Measurements from ENCODE around the gene SCFD1.
"Not testable (repeated sequence)": the region's sequence is repeated elsewhere in the genome, so short reads cannot be mapped to it uniquely, and the experiment has no call there.

SCFD1 gene

DNA sequence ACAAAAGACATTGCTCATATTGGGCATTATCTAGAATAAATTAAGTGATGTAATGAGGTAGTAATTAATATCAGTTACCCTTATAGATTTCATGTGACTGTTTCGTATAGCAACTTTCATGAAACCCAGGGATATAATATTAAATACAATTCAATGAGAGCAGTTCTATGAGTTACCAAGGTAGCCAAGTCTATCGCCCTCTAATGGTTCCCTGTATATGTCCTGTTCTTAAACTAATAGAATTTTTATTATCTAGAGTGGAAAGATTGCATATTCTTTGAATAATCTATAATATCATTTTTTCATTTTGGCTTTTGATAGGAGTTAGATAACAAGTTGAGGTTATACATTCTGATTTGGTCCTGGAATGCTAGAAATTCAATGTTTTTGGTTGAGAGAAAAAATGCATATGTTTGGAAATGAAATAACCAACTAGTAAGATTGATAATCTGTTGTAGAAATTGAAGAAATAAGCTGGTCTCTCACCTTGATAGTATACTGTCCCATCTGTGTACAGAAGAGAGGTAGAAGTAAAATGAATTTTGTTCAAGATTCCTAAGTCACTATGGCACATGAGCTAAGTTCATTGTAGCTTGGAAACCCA lies 59.7 kb downstream of the SCFD1 start:
- no peaks in the 10 kb centered on the region for H3K4me1 ChIP-seq (ENCODE audit: control insufficient read depth in 5 of 5, insufficient read depth in 5 of 5, low read length in 5 of 5)
- H3K9ac ChIP-seq (ENCODE audit: low read length in 5 of 5), result no peak overlapping the region
- no peak overlapping the region for H3K27ac ChIP-seq (ENCODE audit: low read depth, low read length)
- peaks cover 14 to 27% (median 18%) of the 10 kb centered on the region in 5 donors for H3K36me3 ChIP-seq (ENCODE audit: control insufficient read depth in 5 of 5, insufficient read depth in 5 of 5, low read length in 5 of 5)
- H3K9me3 ChIP-seq (ENCODE audit: control insufficient read depth in 5 of 5, low read length in 5 of 5), result no peaks in the 10 kb centered on the region
- H3K27me3 ChIP-seq (ENCODE audit: control insufficient read depth in 5 of 5, insufficient read depth in 4 of 5, low read length in 5 of 5), result no peaks in the 10 kb centered on the region
- H3K4me3 ChIP-seq (ENCODE audit: low read depth in 1 of 5, low read length in 5 of 5), result no peak overlapping the region

- H3K9ac ChIP-seq (ENCODE audit: low read length in 5 of 5); H3K27ac ChIP-seq (ENCODE audit: low read depth, low read length); H3K4me1 ChIP-seq (ENCODE audit: control insufficient read depth in 5 of 5, insufficient read depth in 5 of 5, low read length in 5 of 5); H3K9me3 ChIP-seq (ENCODE audit: control insufficient read depth in 5 of 5, low read length in 5 of 5); H3K27me3 ChIP-seq (ENCODE audit: control insufficient read depth in 5 of 5, insufficient read depth in 4 of 5, low read length in 5 of 5): not testable (repeated sequence)
- peak overlapping the region in 2 of 5 donors; percentile 27 to 52 for H3K4me3 ChIP-seq (ENCODE audit: low read depth in 1 of 5, low read length in 5 of 5)
- H3K36me3 ChIP-seq (ENCODE audit: control insufficient read depth in 5 of 5, insufficient read depth in 5 of 5, low read length in 5 of 5), result peaks cover 3 to 22% (median 7%) of the 10 kb centered on the region in 5 donors
These were observed 68.6 kb downstream of the SCFD1 start for GRCh38 chr14:30690487-30691355.

DNA sequence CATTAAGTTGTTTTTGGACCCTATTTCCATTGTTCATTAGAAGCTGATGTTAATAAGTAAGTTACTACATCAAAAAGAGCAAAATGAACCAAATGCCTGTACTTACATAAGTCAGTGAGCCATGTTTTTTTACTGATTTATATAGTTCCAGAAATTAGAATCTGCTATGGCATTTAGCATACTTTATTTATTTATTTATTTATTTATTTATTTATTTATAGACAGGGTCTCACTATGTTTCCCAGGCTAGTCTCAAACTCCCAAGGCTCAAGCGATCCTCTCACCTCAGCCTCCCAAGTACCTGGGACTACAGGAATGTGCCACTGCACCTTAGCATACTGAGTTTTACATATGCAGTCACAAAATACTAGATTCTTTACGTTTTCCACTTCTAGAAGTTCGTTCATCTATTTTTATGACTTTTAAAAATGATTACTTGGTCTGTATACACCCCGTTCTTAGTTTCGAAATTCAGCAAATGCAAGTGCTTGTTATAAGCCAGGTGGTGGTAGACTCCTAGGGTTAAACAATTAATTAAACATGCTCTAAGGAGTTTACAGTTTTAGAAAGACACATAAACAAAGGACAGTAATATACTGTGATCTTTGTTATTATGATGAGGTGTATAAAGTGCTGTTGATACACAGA lies 69.8 kb downstream of the SCFD1 start:
- peaks cover 7 to 22% (median 14%) of the 10 kb centered on the region in 5 donors for H3K36me3 ChIP-seq (ENCODE audit: control insufficient read depth in 5 of 5, insufficient read depth in 5 of 5, low read length in 5 of 5)
- H3K4me3 ChIP-seq (ENCODE audit: low read depth in 1 of 5, low read length in 5 of 5), result no peak overlapping the region
- H3K27ac ChIP-seq (ENCODE audit: low read depth, low read length), result no peak overlapping the region
- no peaks in the 10 kb centered on the region for H3K27me3 ChIP-seq (ENCODE audit: control insufficient read depth in 5 of 5, insufficient read depth in 4 of 5, low read length in 5 of 5)
- H3K9me3 ChIP-seq (ENCODE audit: control insufficient read depth in 5 of 5, low read length in 5 of 5), result no peaks in the 10 kb centered on the region
- no peak overlapping the region for H3K9ac ChIP-seq (ENCODE audit: low read length in 5 of 5)
- H3K4me1 ChIP-seq (ENCODE audit: control insufficient read depth in 5 of 5, insufficient read depth in 5 of 5, low read length in 5 of 5), result peaks cover 0 to 2% (median 0%) of the 10 kb centered on the region in 5 donors

- H3K36me3 ChIP-seq (ENCODE audit: control insufficient read depth in 5 of 5, insufficient read depth in 5 of 5, low read length in 5 of 5), result peaks cover 9 to 29% (median 22%) of the 10 kb centered on the region in 5 donors
- no peak overlapping the region for H3K27ac ChIP-seq (ENCODE audit: low read depth, low read length)
- peaks cover 0 to 2% (median 0%) of the 10 kb centered on the region in 5 donors for H3K4me1 ChIP-seq (ENCODE audit: control insufficient read depth in 5 of 5, insufficient read depth in 5 of 5, low read length in 5 of 5)
- no peak overlapping the region for H3K4me3 ChIP-seq (ENCODE audit: low read depth in 1 of 5, low read length in 5 of 5)
- no peaks in the 10 kb centered on the region for H3K27me3 ChIP-seq (ENCODE audit: control insufficient read depth in 5 of 5, insufficient read depth in 4 of 5, low read length in 5 of 5)
- H3K9ac ChIP-seq (ENCODE audit: low read length in 5 of 5), result no peak overlapping the region
- H3K9me3 ChIP-seq (ENCODE audit: control insufficient read depth in 5 of 5, low read length in 5 of 5), result no peaks in the 10 kb centered on the region
These were observed 70.5 kb downstream of the SCFD1 start for GRCh38 chr14:30692669-30693068.

GRCh38 chr14:30698463-30698862 lies 76.3 kb downstream of the SCFD1 start:
- Histone ChIP-seq H3K9ac (ENCODE audit: low read length in 5 of 5) (no peak overlapping the region), H3K9me3 (ENCODE audit: control insufficient read depth in 5 of 5, low read length in 5 of 5) (no peaks in the 10 kb centered on the region), H3K36me3 (ENCODE audit: control insufficient read depth in 5 of 5, insufficient read depth in 5 of 5, low read length in 5 of 5) (peaks cover 26 to 57% (median 40%) of the 10 kb centered on the region in 5 donors), H3K27me3 (ENCODE audit: control insufficient read depth in 5 of 5, insufficient read depth in 4 of 5, low read length in 5 of 5) (no peaks in the 10 kb centered on the region), H3K4me3 (ENCODE audit: low read depth in 1 of 5, low read length in 5 of 5) (no peak overlapping the region), H3K4me1 (ENCODE audit: control insufficient read depth in 5 of 5, insufficient read depth in 5 of 5, low read length in 5 of 5) (no peaks in the 10 kb centered on the region), H3K27ac (ENCODE audit: low read depth, low read length) (no peak overlapping the region)

- Histone ChIP-seq H3K36me3 (ENCODE audit: control insufficient read depth in 5 of 5, insufficient read depth in 5 of 5, low read length in 5 of 5) (peaks cover 8 to 43% (median 28%) of the 10 kb centered on the region in 5 donors), H3K9ac (ENCODE audit: low read length in 5 of 5) (no peak overlapping the region), H3K9me3 (ENCODE audit: control insufficient read depth in 5 of 5, low read length in 5 of 5) (no peaks in the 10 kb centered on the region), H3K27me3 (ENCODE audit: control insufficient read depth in 5 of 5, insufficient read depth in 4 of 5, low read length in 5 of 5) (no peaks in the 10 kb centered on the region), H3K27ac (ENCODE audit: low read depth, low read length) (no peak overlapping the region), H3K4me3 (ENCODE audit: low read depth in 1 of 5, low read length in 5 of 5) (no peak overlapping the region), H3K4me1 (ENCODE audit: control insufficient read depth in 5 of 5, insufficient read depth in 5 of 5, low read length in 5 of 5) (no peaks in the 10 kb centered on the region)
These were observed 84.6 kb downstream of the SCFD1 start for GRCh38 chr14:30706704-30707103.

GRCh38 chr14:30708157-30708556 lies 86.0 kb downstream of the SCFD1 start:
- Histone ChIP-seq H3K9ac (ENCODE audit: low read length in 5 of 5) (no peak overlapping the region), H3K9me3 (ENCODE audit: control insufficient read depth in 5 of 5, low read length in 5 of 5) (no peaks in the 10 kb centered on the region), H3K36me3 (ENCODE audit: control insufficient read depth in 5 of 5, insufficient read depth in 5 of 5, low read length in 5 of 5) (peaks cover 12 to 34% (median 21%) of the 10 kb centered on the region in 5 donors), H3K4me3 (ENCODE audit: low read depth in 1 of 5, low read length in 5 of 5) (no peak overlapping the region), H3K27ac (ENCODE audit: low read depth, low read length) (no peak overlapping the region), H3K27me3 (ENCODE audit: control insufficient read depth in 5 of 5, insufficient read depth in 4 of 5, low read length in 5 of 5) (no peaks in the 10 kb centered on the region), H3K4me1 (ENCODE audit: control insufficient read depth in 5 of 5, insufficient read depth in 5 of 5, low read length in 5 of 5) (no peaks in the 10 kb centered on the region)

DNA sequence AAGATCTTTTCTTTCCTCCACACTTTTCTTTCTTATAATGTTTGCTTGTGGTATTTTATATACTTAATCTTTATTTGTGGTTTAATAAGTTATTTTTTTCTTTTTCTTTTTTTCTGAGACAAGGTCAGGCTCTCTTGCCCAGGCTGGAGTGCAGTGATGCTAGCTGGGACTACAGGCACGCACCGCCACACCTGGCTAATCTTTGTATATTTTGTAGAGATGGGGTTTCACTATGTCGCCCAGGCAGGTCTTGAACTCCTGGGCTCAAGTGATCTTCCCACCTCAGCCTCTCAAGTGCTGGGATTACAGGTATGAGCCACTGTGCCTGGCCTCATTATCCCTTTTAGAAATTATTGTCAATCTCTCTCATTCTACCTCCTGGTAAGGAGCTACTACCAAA lies 87.1 kb downstream of the SCFD1 start:
- Histone ChIP-seq H3K9ac (ENCODE audit: low read length in 5 of 5) (no peak overlapping the region), H3K27me3 (ENCODE audit: control insufficient read depth in 5 of 5, insufficient read depth in 4 of 5, low read length in 5 of 5) (no peaks in the 10 kb centered on the region), H3K27ac (ENCODE audit: low read depth, low read length) (no peak overlapping the region), H3K36me3 (ENCODE audit: control insufficient read depth in 5 of 5, insufficient read depth in 5 of 5, low read length in 5 of 5) (peaks cover 12 to 34% (median 21%) of the 10 kb centered on the region in 5 donors), H3K4me1 (ENCODE audit: control insufficient read depth in 5 of 5, insufficient read depth in 5 of 5, low read length in 5 of 5) (no peaks in the 10 kb centered on the region), H3K4me3 (ENCODE audit: low read depth in 1 of 5, low read length in 5 of 5) (no peak overlapping the region), H3K9me3 (ENCODE audit: control insufficient read depth in 5 of 5, low read length in 5 of 5) (no peaks in the 10 kb centered on the region)

DNA sequence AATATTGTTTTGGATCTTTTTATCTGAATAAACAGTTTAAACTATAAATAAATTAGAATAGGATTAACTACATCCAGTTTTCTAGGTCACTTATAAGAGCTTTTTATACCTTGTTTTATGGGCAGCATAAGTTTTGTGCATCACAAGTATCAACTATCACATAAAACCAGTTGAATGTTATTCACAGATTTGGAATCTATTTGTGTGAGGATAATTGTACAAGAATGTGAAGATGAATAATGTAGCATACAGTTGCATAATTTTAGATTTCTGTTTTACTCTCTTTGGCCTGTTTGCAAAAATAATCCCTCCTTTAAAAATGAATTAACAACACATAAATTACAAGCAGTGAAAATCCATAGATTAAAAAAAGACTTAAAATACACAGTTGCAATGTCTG lies 88.8 kb downstream of the SCFD1 start:
- no peaks in the 10 kb centered on the region for H3K27me3 ChIP-seq (ENCODE audit: control insufficient read depth in 5 of 5, insufficient read depth in 4 of 5, low read length in 5 of 5)
- peaks cover 12 to 35% (median 23%) of the 10 kb centered on the region in 5 donors for H3K36me3 ChIP-seq (ENCODE audit: control insufficient read depth in 5 of 5, insufficient read depth in 5 of 5, low read length in 5 of 5)
- H3K9me3 ChIP-seq (ENCODE audit: control insufficient read depth in 5 of 5, low read length in 5 of 5), result no peaks in the 10 kb centered on the region
- H3K9ac ChIP-seq (ENCODE audit: low read length in 5 of 5), result no peak overlapping the region
- no peak overlapping the region for H3K4me3 ChIP-seq (ENCODE audit: low read depth in 1 of 5, low read length in 5 of 5)
- no peak overlapping the region for H3K27ac ChIP-seq (ENCODE audit: low read depth, low read length)
- H3K4me1 ChIP-seq (ENCODE audit: control insufficient read depth in 5 of 5, insufficient read depth in 5 of 5, low read length in 5 of 5), result no peaks in the 10 kb centered on the region

DNA sequence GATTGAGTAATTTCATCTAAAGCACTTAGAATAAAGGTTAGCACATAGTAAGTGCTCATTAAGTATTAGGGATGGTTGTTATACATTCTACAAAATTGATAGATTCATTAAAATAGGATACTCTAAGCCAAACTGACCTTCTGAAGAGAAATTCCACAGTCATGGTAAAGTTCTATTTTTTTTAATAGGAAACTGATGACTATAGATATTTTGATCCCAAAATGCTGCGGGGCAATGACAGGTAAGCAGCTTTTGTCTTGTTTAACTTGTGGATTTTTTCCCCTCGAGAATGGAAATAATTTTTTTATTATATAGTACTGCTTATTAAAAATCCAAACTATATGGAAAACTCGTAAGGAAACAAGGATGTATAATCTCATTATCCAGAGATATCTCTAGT lies 97.0 kb downstream of the SCFD1 start:
- no peak overlapping the region for H3K9ac ChIP-seq (ENCODE audit: low read length in 5 of 5)
- no peaks in the 10 kb centered on the region for H3K4me1 ChIP-seq (ENCODE audit: control insufficient read depth in 5 of 5, insufficient read depth in 5 of 5, low read length in 5 of 5)
- peaks cover 6 to 54% (median 27%) of the 10 kb centered on the region in 5 donors for H3K36me3 ChIP-seq (ENCODE audit: control insufficient read depth in 5 of 5, insufficient read depth in 5 of 5, low read length in 5 of 5)
- H3K27ac ChIP-seq (ENCODE audit: low read depth, low read length), result no peak overlapping the region
- H3K4me3 ChIP-seq (ENCODE audit: low read depth in 1 of 5, low read length in 5 of 5), result no peak overlapping the region
- no peaks in the 10 kb centered on the region for H3K9me3 ChIP-seq (ENCODE audit: control insufficient read depth in 5 of 5, low read length in 5 of 5)
- H3K27me3 ChIP-seq (ENCODE audit: control insufficient read depth in 5 of 5, insufficient read depth in 4 of 5, low read length in 5 of 5), result no peaks in the 10 kb centered on the region
